GM10248 (cell line): ENCODE data around the gene SNX30.

Source experiments
- CTCF ChIA-PET: fragments of 300-600 bp; sonication (Branson Sonifier 250); formaldehyde crosslinking; extraction: SDS; loops from one replicate; lab custom pipeline; 2021; ENCODE audit warnings: antibody characterized with exemption; lab: Yijun Ruan, JAX
- POLR2A ChIA-PET: fragments of 350-650 bp; sonication (Branson Sonifier 250); formaldehyde crosslinking; extraction: SDS; loops from one replicate; lab custom pipeline; 2020; ENCODE audit warnings: antibody characterized with exemption; lab: Yijun Ruan, JAX
- DNase-seq: peaks from one replicate; pipeline ENCODE4 v3.0.0; 2012; ENCODE audit errors: extremely low spot score
- CTCF ChIP-seq: IDR thresholded peaks from 2 replicates; pipeline ENCODE4 v1.5.1; 2012; ENCODE audit warnings: mild to moderate bottlenecking, low read depth; ENCODE audit errors: extremely low read depth, missing control alignments, control extremely low read depth

Gene SNX30

GRCh38 chr9:112861155-112861554, 110.6 kb downstream of the SNX30 start:
- POLR2A ChIA-PET, result no interaction called here

GRCh38 chr9:112861638-112862555, 111.3 kb downstream of the SNX30 start:
- TF ChIP-seq CTCF, result no peak
- CTCF ChIA-PET, result interaction anchor here (0.8 to 2.3 kb wide), 5 partner anchors 8 to 41 kb away, joined by 3 to 11 read pairs (median 4); no protein-coding TSS in a partner anchor
- POLR2A ChIA-PET, result no interaction called here
- DNase-seq, result no peak

More at GRCh38 chr9:112861155-112861554, 110.6 kb downstream of the SNX30 start:
- DNase-seq, result no peak
- TF ChIP-seq CTCF, result no peak
- CTCF ChIA-PET, result interaction anchor here (0.8 to 2.3 kb wide), 6 partner anchors 8 to 42 kb away, joined by 3 to 11 read pairs (median 4); no protein-coding TSS in a partner anchor

- ChIA-PET CTCF (interaction anchor here (0.7 to 2.6 kb wide), 3 partner anchors 18 to 44 kb away, joined by 3 to 8 read pairs (median 3); no protein-coding TSS in a partner anchor), POLR2A (interaction anchor here (0.6 kb wide), 1 partner anchor 167 kb away, joined by 3 read pairs; no protein-coding TSS in a partner anchor)
- no peak for TF ChIP-seq CTCF
- no peak for DNase-seq
These were observed 112.7 kb downstream of the SNX30 start for GRCh38 chr9:112863214-112863613.

GRCh38 chr9:112863746-112864145, 113.2 kb downstream of the SNX30 start:
- TF ChIP-seq CTCF, result no peak
- CTCF ChIA-PET, result interaction anchor here (0.7 to 2.6 kb wide), 3 partner anchors 19 to 44 kb away, joined by 3 to 8 read pairs (median 3); no protein-coding TSS in a partner anchor
- DNase-seq, result peak; percentile 54
- POLR2A ChIA-PET, result interaction anchor here (0.6 kb wide), 1 partner anchor 167 kb away, joined by 3 read pairs; no protein-coding TSS in a partner anchor

GRCh38 chr9:112864403-112864802, 113.8 kb downstream of the SNX30 start:
- POLR2A ChIA-PET, result no interaction called here
- TF ChIP-seq CTCF, result no peak
- CTCF ChIA-PET, result interaction anchor here (1.3 to 2.6 kb wide), 2 partner anchors 19 to 45 kb away, joined by 3 to 8 read pairs; no protein-coding TSS in a partner anchor
- no peak for DNase-seq

- ChIA-PET POLR2A (no interaction called here), CTCF (interaction anchor here (2.6 kb wide), 1 partner anchor 20 kb away, joined by 8 read pairs; no protein-coding TSS in a partner anchor)
- DNase-seq, result no peak
- no peak for TF ChIP-seq CTCF
These were observed 114.4 kb downstream of the SNX30 start for GRCh38 chr9:112864982-112865381.
